ENCODE measurements around the gene ZNF197. TPM values are rescaled to one million over a fixed set of nuclear protein-coding genes. Genes with fewer than 3 reads are reported as not detected.

ZNF197 gene
- total RNA-seq, 1 donor = 16.4 TPM

DNA sequence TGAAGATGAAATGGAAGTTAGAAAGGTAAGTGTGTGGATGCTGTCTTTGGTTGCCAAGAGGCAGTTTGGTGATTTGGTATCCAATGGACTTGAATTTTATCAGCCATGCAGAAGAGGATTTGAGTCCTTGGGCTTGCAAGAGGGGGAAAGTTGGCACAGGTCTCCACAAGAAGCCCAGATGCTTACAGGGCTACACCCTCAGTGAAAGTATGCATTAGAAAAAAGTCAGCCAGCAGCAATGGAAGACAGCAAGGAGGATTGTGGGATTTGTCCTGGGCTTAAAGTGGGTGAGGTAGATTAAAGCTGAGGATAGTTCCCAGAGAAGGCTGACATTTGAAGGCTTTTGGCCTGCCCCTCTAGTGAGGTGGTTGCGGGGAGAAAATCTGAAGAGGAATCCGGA lies 23.1 kb upstream of the ZNF197 start:
- no peak for DNase-seq (ENCODE audit: low read depth)
- TF ChIP-seq, protein P1, sequence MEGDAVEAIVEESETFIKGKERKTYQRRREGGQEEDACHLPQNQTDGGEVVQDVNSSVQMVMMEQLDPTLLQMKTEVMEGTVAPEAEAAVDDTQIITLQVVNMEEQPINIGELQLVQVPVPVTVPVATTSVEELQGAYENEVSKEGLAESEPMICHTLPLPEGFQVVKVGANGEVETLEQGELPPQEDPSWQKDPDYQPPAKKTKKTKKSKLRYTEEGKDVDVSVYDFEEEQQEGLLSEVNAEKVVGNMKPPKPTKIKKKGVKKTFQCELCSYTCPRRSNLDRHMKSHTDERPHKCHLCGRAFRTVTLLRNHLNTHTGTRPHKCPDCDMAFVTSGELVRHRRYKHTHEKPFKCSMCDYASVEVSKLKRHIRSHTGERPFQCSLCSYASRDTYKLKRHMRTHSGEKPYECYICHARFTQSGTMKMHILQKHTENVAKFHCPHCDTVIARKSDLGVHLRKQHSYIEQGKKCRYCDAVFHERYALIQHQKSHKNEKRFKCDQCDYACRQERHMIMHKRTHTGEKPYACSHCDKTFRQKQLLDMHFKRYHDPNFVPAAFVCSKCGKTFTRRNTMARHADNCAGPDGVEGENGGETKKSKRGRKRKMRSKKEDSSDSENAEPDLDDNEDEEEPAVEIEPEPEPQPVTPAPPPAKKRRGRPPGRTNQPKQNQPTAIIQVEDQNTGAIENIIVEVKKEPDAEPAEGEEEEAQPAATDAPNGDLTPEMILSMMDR (IDR thresholded peaks at IDR 0.05; ENCODE audit: insufficient read depth, low read length) = no peak
- H3K4me3 ChIP-seq (ENCODE audit: low read depth, low read length) = no peak overlapping the region

DNA sequence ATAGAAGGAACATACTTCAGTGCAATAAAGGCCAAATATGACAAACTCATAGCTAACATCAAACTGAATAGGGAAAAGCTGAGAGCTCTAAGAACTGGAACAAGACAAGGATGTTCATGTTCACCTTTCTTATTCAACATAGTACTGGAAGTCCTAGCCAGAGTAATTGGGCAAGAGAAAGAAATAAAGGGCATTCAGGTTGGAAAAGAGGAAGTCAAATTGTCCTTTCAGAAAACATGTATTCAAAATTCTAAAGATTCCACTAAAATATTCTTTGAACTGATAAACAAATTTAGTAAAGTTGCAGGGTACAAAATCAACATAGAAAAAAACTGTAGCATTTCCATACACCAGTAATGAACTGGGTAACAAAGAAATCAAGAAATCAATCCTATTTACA lies 12.2 kb upstream of the ZNF197 start:
- TF ChIP-seq, protein P1 (IDR thresholded peaks at IDR 0.05; ENCODE audit: insufficient read depth, low read length) = no peak
- H3K4me3 ChIP-seq (ENCODE audit: low read depth, low read length) = no peak overlapping the region
- DNase-seq (ENCODE audit: low read depth) = no peak

DNA sequence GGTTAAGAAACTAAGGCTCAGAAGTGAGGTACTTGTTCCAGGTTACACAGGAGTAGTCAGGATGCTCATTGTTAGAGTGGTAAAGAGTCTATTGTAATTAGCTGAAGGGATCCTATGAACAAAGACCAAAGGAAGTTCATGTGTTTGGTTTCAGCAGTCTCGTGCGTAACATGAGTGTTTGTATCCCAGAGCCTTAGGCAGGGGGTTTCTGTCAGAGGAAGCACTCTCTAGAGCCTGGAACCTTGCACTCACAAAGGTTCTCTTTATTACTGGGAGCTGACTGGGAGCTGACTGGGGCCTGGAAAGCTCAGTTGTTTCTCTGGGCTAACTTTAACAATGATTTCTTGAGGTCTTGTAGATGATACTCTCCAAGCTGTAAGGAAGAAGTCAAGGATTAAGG lies 3.9 kb downstream of the ZNF197 start:
- TF ChIP-seq, protein P1 (IDR thresholded peaks at IDR 0.05; ENCODE audit: insufficient read depth, low read length) = no peak
- H3K4me3 ChIP-seq (ENCODE audit: low read depth, low read length) = no peak overlapping the region
- no peak for DNase-seq (ENCODE audit: low read depth)

DNA sequence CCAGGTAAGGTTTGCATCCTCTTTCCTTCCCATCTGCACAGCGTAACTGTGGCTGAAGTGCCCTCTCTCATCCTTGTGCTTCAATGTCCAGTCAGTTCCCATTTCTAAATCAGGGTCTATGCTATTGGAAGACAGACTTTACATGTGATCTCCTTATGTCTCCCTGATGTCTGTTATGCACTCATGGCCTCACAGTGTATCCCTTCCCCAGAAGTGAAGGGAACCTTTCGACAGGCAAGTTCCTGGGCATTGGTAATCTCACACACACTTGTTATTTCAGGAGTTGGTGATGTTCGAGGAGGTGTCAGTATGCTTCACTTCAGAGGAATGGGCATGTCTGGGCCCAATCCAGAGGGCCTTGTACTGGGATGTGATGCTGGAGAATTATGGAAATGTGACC lies 7.4 kb downstream of the ZNF197 start:
- no peak overlapping the region for H3K4me3 ChIP-seq (ENCODE audit: low read depth, low read length)
- TF ChIP-seq, protein P1 (IDR thresholded peaks at IDR 0.05; ENCODE audit: insufficient read depth, low read length) = no peak
- no peak for DNase-seq (ENCODE audit: low read depth)

DNA sequence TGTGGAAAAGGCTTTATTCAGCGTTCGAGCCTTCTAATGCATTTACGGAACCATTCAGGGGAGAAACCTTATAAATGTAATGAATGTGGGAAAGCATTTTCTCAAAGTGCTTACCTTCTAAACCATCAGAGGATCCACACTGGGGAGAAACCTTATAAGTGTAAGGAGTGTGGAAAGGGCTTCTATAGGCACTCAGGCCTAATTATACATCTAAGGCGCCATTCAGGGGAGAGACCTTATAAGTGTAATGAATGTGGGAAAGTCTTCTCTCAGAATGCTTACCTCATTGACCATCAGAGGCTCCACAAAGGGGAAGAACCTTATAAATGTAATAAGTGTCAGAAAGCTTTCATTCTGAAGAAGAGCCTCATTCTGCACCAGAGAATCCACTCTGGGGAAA lies 17.5 kb downstream of the ZNF197 start:
- no peak for DNase-seq (ENCODE audit: low read depth)
- no peak overlapping the region for H3K4me3 ChIP-seq (ENCODE audit: low read depth, low read length)
- TF ChIP-seq, protein P1 (IDR thresholded peaks at IDR 0.05; ENCODE audit: insufficient read depth, low read length) = no peak

DNA sequence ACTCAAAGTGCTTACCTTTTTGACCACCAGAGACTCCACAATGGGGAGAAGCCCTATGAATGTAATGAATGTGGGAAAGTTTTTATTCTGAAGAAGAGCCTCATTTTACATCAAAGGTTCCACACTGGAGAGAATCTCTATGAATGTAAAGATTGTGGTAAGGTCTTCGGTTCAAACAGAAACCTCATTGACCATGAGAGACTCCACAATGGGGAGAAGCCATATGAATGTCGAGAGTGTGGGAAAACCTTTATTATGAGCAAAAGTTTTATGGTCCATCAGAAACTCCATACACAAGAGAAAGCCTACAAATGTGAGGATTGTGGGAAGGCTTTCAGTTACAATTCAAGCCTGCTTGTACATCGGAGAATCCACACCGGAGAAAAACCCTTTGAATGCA lies 18.2 kb downstream of the ZNF197 start:
- DNase-seq (ENCODE audit: low read depth) = no peak
- no peak overlapping the region for H3K4me3 ChIP-seq (ENCODE audit: low read depth, low read length)
- TF ChIP-seq, protein P1 (IDR thresholded peaks at IDR 0.05; ENCODE audit: insufficient read depth, low read length) = no peak

DNA sequence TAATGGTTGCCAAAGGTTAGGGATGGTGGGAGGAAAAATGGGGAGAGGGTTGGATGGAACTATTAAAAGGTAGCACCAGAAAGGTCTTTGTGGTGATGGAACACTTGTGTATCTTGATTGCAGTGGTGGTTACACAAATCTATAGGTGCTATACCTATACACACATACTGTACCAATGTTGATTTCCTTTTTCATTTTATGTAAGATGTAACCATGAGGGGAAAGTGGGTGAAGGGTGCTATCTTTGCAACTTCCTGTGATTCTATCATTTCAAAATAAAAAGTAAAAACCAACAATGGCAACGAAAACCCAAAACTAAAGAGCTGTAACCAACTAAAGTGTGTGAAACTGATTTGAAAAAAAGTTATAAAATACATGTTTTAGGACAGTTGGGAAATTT lies 22.9 kb downstream of the ZNF197 start:
- DNase-seq (ENCODE audit: low read depth) = no peak
- H3K4me3 ChIP-seq (ENCODE audit: low read depth, low read length) = no peak overlapping the region
- TF ChIP-seq, protein P1 (IDR thresholded peaks at IDR 0.05; ENCODE audit: insufficient read depth, low read length) = no peak

Measured in fibroblast of the aortic adventitia (primary cell).